ENCODE results near the gene ATP6V0E2.

GRCh38 chr7:149873074-149873969 lies at the start of gene ATP6V0E2:
- no peak for TF ChIP-seq POLR2A (IDR thresholded peaks at IDR 0.05)
- no peak for TF ChIP-seq CTCF (IDR thresholded peaks at IDR 0.05)
